ENCODE measurements around the gene RNF207.

Gene RNF207

GRCh38 chr1:6198646-6199297 is 7.1 kb upstream of the RNF207 start (continued):
- no peak for TF ChIP-seq PATZ1 (tag by site-specific recombination; IDR thresholded peaks at IDR 0.05)
- TF ChIP-seq ZBTB10 (tag by site-specific recombination; IDR thresholded peaks at IDR 0.05) = 0 out of 2 replicates have a peak, but pooled peaks have one; percentile 36
- no peak for TF ChIP-seq ZNF626 (tag by site-specific recombination; IDR thresholded peaks at IDR 0.05)

GRCh38 chr1:6199298-6200187 is 6.4 kb upstream of the RNF207 start, which contains the start of gene RPL22:
TSS of gene RPL22 (minus strand) at chr1:6199595. CDS start at chr1:6199573, 22 bp downstream.
- ChIA-PET CTCF (interaction anchor here (0.6 to 2.9 kb wide), 5 partner anchors 15 to 238 kb away, joined by 3 to 12 read pairs (median 3); no protein-coding TSS in a partner anchor), POLR2A (interaction anchor here (1.0 to 2.1 kb wide), 3 partner anchors 18 to 39 kb away, joined by 3 to 7 read pairs (median 3); partner anchors contain the start of gene ICMT)
- no peaks in the 10 kb centered on the region for H3K9me3 ChIP-seq (ENCODE audit: control insufficient read depth, insufficient read depth, low read depth, low read length)
- H3K36me3 ChIP-seq (ENCODE audit: control insufficient read depth in 2 of 2, insufficient read depth in 1 of 2, low read length in 2 of 2) = peaks cover 24 to 37% of the 10 kb centered on the region in 2 experiments; a peak in 2 of 3 replicates
- peak within 1 kb of the TSS; percentile 76 for H3K27ac ChIP-seq (ENCODE audit: extremely low read depth, low read depth, low read length)
- H3K4me1 ChIP-seq (ENCODE audit: control insufficient read depth, insufficient read depth, low read length) = peaks cover 4% of the 10 kb centered on the region; the same call in 1 of the 2 replicates
- peak within 1 kb of the TSS; percentile 99 for H3K4me3 ChIP-seq (ENCODE audit: low read depth, low read length)
- TF ChIP-seq PATZ1 (tag by site-specific recombination; IDR thresholded peaks at IDR 0.05) (peak; percentile 59), EGR2 (tag by site-specific recombination; IDR thresholded peaks at IDR 0.05; ENCODE audit: low read depth) (no peak), ZBTB44 (tag by site-specific recombination; IDR thresholded peaks at IDR 0.05) (peak; percentile 70; the same call in 1 of the 2 replicates), ZNF664 (tag by site-specific recombination; IDR thresholded peaks at IDR 0.05) (no peak), KLF9 (tag by site-specific recombination; IDR thresholded peaks at IDR 0.05; ENCODE audit: low read depth) (peak; percentile 99), IKZF3 (tag by site-specific recombination; IDR thresholded peaks at IDR 0.05) (peak; percentile 96), ZNF2 (tag by site-specific recombination; IDR thresholded peaks at IDR 0.05) (peak; percentile 75), ZNF76 (tag by site-specific recombination; IDR thresholded peaks at IDR 0.05; ENCODE audit: borderline replicate concordance, low read depth) (peak; percentile 97), ZNF561 (tag by site-specific recombination; IDR thresholded peaks at IDR 0.05; ENCODE audit: borderline replicate concordance) (peak; percentile 76), ZBTB26 (tag by site-specific recombination; optimal IDR thresholded peaks at IDR 0.05) (peak; percentile 62), KLF8 (tag by site-specific recombination; IDR thresholded peaks at IDR 0.05) (peak; percentile 96), ZNF560 (tag by site-specific recombination; IDR thresholded peaks at IDR 0.05; ENCODE audit: borderline replicate concordance) (no peak), ZNF24 (tag by site-specific recombination; IDR thresholded peaks at IDR 0.05) (peak; percentile 35; the same call in 1 of the 2 replicates), ZNF184 (tag by site-specific recombination; IDR thresholded peaks at IDR 0.05) (peak; percentile 64; the same call in 1 of the 2 replicates), ZIC2 (tag by site-specific recombination; IDR thresholded peaks at IDR 0.05) (peak; percentile 100), KLF16 (tag by site-specific recombination; IDR thresholded peaks at IDR 0.05) (peak; percentile 97), ZNF639 (tag by site-specific recombination; IDR thresholded peaks at IDR 0.05) (0 out of 2 replicates have a peak, but pooled peaks have one; percentile 18), ZNF341 (tag by site-specific recombination; IDR thresholded peaks at IDR 0.05; ENCODE audit: low read depth) (peak; percentile 74), YY1 (tag by site-specific recombination; IDR thresholded peaks at IDR 0.05) (peak; percentile 97), ZNF16 (tag by site-specific recombination; IDR thresholded peaks at IDR 0.05; ENCODE audit: low read depth) (0 out of 2 replicates have a peak, but pooled peaks have one; percentile 30)

All from HEK293 (cell line).